A673 (cell line): ENCODE measurements around the gene EPHB2. TPM values are rescaled to one million over a fixed set of nuclear protein-coding genes. Genes with fewer than 3 reads are reported as not detected.

Experiments
- BruUV-seq: library from RNA; stranded (reverse); fragments of 400-500 nt; replicated peaks from 2 replicates; lab custom pipeline; 2021; lab: Mats Ljungman, UMichigan
- CTCF ChIA-PET: fragments of 300-600 bp; sonication (Branson Sonifier 250); formaldehyde crosslinking; loops from one replicate; lab custom pipeline; 2022; ENCODE audit warnings: antibody characterized with exemption; lab: Charles Lee
- POLR2A ChIA-PET: fragments of 300-600 bp; sonication (Branson Sonifier 250); formaldehyde crosslinking; loops from one replicate; lab custom pipeline; 2022; ENCODE audit warnings: antibody characterized with exemption; ENCODE audit not compliant: low non-redundant PET; lab: Charles Lee
- DNase-seq: peaks from one replicate; pipeline ENCODE4 v3.0.0-alpha.2; 2015; ENCODE audit warnings: low spot score
- H3K27ac ChIP-seq: fragments of 200-600 bp; sonication (generic); 2 replicates; pipeline ENCODE4 v1.5.1; 2016; ENCODE audit warnings: mixed run types, low read depth, mild to moderate bottlenecking, mixed read lengths, antibody characterized with exemption, low read length; ENCODE audit not compliant: poor library complexity, severe bottlenecking
- H3K27me3 ChIP-seq: fragments of 200-600 bp; sonication (generic); replicated peaks from 2 replicates; pipeline ENCODE4 v1.6.1; 2017; ENCODE audit warnings: mixed run types, low read depth, mild to moderate bottlenecking, mixed read lengths, antibody characterized with exemption, low read length; ENCODE audit not compliant: insufficient read depth, poor library complexity
- H3K36me3 ChIP-seq: fragments of 200-600 bp; sonication (generic); 2 replicates; pipeline ENCODE4 v1.6.1; 2016; ENCODE audit warnings: mixed run types, mild to moderate bottlenecking, mixed read lengths, antibody characterized with exemption, low read length; ENCODE audit not compliant: insufficient read depth, poor library complexity, severe bottlenecking
- H3K4me1 ChIP-seq: fragments of 200-600 bp; sonication (generic); 2 replicates; pipeline ENCODE4 v1.6.1; 2017; ENCODE audit warnings: mixed run types, mild to moderate bottlenecking, mixed read lengths, antibody characterized with exemption, low read length; ENCODE audit not compliant: insufficient read depth, poor library complexity, severe bottlenecking
- H3K4me3 ChIP-seq: fragments of 200-600 bp; sonication (generic); 2 replicates; pipeline ENCODE4 v1.5.1; 2016; ENCODE audit warnings: low read depth, mixed run types, mild to moderate bottlenecking, mixed read lengths, low read length; ENCODE audit not compliant: poor library complexity, severe bottlenecking
- H3K9me3 ChIP-seq: fragments of 200-600 bp; sonication (generic); 2 replicates; pipeline ENCODE4 v1.6.1; 2016; ENCODE audit warnings: mixed run types, low read depth, mild to moderate bottlenecking, mixed read lengths, antibody characterized with exemption, low read length; ENCODE audit not compliant: poor library complexity, severe bottlenecking
- EZH2 ChIP-seq: fragments of 200-600 bp; sonication (generic); IDR thresholded peaks from 2 replicates; pipeline ENCODE4 v1.6.1; 2017; ENCODE audit warnings: borderline replicate concordance, low read depth, mild to moderate bottlenecking, mixed read lengths, antibody characterized with exemption, low read length; ENCODE audit not compliant: poor library complexity, severe bottlenecking
- intact Hi-C: fragments of 100-400 bp; cut with micrococcal nuclease; formaldehyde crosslinking; loops from one replicate; pipeline ENCODE4 v1.10.0; 2022; ENCODE audit not compliant: unreplicated experiment
- total RNA-seq: library from RNA; stranded (reverse); gene quantifications from 2 replicates; pipeline ENCODE4 v1.2.3, GENCODE V29; 2021
- TF ChIP-seq, protein P1 (sequence below): fragments of 300-800, 200-600 bp; sonication (generic); conservative IDR thresholded peaks from 2 replicates; pipeline ENCODE4 v1.5.1; 2017; ENCODE audit warnings: low read depth, mild to moderate bottlenecking, antibody characterized with exemption, low read length, moderate library complexity, mixed read lengths

EPHB2 gene
- total RNA-seq, 1 experiment from 2014 or later = 10.4 TPM

DNA sequence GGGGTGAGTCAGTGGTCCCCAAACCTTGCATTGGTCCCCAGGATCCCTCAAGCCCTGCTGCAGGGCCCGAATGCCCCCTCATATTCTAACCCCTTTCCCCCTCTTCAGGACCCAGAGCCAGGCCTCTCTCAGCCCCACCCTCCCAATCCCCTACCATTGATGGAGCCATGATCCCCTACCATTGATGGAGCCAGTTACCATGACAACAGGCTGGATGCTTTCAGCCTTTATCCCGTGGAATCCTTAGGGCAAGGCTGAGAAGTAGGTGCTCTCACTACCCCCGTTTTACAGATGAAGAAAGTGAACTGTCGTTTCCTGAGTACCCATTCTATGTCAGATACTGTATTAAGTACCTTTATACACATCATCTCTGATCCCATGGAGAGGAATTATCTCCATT is 70.8 kb downstream of the EPHB2 start:
- ChIA-PET CTCF (no interaction called here), POLR2A (no interaction called here)
- Histone ChIP-seq H3K36me3 (no peaks in the 10 kb centered on the region), H3K27ac (no peak overlapping the region), H3K9me3 (no peaks in the 10 kb centered on the region), H3K4me1 (no peaks in the 10 kb centered on the region), H3K27me3 (no peaks in the 10 kb centered on the region), H3K4me3 (no peak overlapping the region)
- intact Hi-C loops = no loop called here
- no TSS peak for BruUV-seq
- TF ChIP-seq EZH2 = no peak
- TF ChIP-seq, protein P1, sequence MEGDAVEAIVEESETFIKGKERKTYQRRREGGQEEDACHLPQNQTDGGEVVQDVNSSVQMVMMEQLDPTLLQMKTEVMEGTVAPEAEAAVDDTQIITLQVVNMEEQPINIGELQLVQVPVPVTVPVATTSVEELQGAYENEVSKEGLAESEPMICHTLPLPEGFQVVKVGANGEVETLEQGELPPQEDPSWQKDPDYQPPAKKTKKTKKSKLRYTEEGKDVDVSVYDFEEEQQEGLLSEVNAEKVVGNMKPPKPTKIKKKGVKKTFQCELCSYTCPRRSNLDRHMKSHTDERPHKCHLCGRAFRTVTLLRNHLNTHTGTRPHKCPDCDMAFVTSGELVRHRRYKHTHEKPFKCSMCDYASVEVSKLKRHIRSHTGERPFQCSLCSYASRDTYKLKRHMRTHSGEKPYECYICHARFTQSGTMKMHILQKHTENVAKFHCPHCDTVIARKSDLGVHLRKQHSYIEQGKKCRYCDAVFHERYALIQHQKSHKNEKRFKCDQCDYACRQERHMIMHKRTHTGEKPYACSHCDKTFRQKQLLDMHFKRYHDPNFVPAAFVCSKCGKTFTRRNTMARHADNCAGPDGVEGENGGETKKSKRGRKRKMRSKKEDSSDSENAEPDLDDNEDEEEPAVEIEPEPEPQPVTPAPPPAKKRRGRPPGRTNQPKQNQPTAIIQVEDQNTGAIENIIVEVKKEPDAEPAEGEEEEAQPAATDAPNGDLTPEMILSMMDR = no peak
- no peak for DNase-seq

- TF ChIP-seq, protein P1 = no peak
- TF ChIP-seq EZH2 = no peak
- ChIA-PET CTCF (no interaction called here), POLR2A (interaction anchor here (0.6 kb wide), 1 partner anchor 1513 kb away, joined by 7 read pairs; no protein-coding TSS in a partner anchor)
- H3K27me3 ChIP-seq = no peaks in the 10 kb centered on the region
- H3K4me1 ChIP-seq = no peaks in the 10 kb centered on the region
- no peak overlapping the region for H3K27ac ChIP-seq
- no peaks in the 10 kb centered on the region for H3K9me3 ChIP-seq
- no peak for DNase-seq
- intact Hi-C loops = no loop called here
- no peak overlapping the region for H3K4me3 ChIP-seq
- no peaks in the 10 kb centered on the region for H3K36me3 ChIP-seq
- BruUV-seq = no TSS peak
Observed at GRCh38 chr1:22782406-22782805, 71.8 kb downstream of the EPHB2 start.

- intact Hi-C loops = no loop called here
- Histone ChIP-seq H3K4me1 (no peaks in the 10 kb centered on the region), H3K9me3 (no peaks in the 10 kb centered on the region), H3K4me3 (no peak overlapping the region), H3K27me3 (no peaks in the 10 kb centered on the region), H3K36me3 (no peaks in the 10 kb centered on the region), H3K27ac (no peak overlapping the region)
- ChIA-PET POLR2A (no interaction called here), CTCF (no interaction called here)
- no TSS peak for BruUV-seq
- no peak for DNase-seq
- no peak for TF ChIP-seq EZH2
- TF ChIP-seq, protein P1 = no peak
Observed at GRCh38 chr1:22784317-22784716, 73.7 kb downstream of the EPHB2 start.
